Activated CD4-positive, alpha-beta T cell treated with anti-CD3 and anti-CD28 coated beads, Interleukin-2, amount 10 ng/mL, durations not matched to agents 24 days and 14 days (primary cell): ENCODE measurements around the gene CIAO2B. TPM values are rescaled to one million over a fixed set of nuclear protein-coding genes. Genes with fewer than 3 reads are reported as not detected.
"Not testable (repeated sequence)": the region's sequence is repeated elsewhere in the genome, so short reads cannot be mapped to it uniquely, and the experiment has no call there.

Experiments used
- DNase-seq: peaks from one replicate; pipeline ENCODE4 v3.0.0; 2022
- H3K27ac Mint-ChIP-seq: one replicate; pipeline ENCODE4 v1.8.0; 2022; ENCODE audit warnings: mild to moderate bottlenecking, mixed read lengths
- H3K27me3 Mint-ChIP-seq: one replicate; pipeline ENCODE4 v1.8.0; 2022; ENCODE audit warnings: mixed read lengths
- H3K36me3 Mint-ChIP-seq: one replicate; pipeline ENCODE4 v1.8.0; 2022; ENCODE audit warnings: low read depth, mild to moderate bottlenecking, mixed read lengths
- H3K4me1 Mint-ChIP-seq: one replicate; pipeline ENCODE4 v1.8.0; 2021; ENCODE audit warnings: mixed read lengths
- H3K4me3 Mint-ChIP-seq: one replicate; pipeline ENCODE4 v1.8.0; 2022; ENCODE audit warnings: mild to moderate bottlenecking, moderate library complexity, mixed read lengths
- H3K9me3 Mint-ChIP-seq: one replicate; pipeline ENCODE4 v1.8.0; 2021; ENCODE audit warnings: mixed read lengths
- intact Hi-C: fragments of 100-400 bp; cut with micrococcal nuclease; formaldehyde crosslinking; loops from one replicate; pipeline ENCODE4 v1.15.1; 2023
- total RNA-seq: library from RNA; stranded (reverse); gene quantifications from 2 replicates; pipeline ENCODE4 v1.2.3, GENCODE V29; 2022

The CIAO2B gene
- total RNA-seq, 1 donor from 2014 or later = 176 TPM

GRCh38 chr16:66950437-66950836, 16.2 kb upstream of the CIAO2B start:
- DNase-seq = no peak
- Mint-ChIP-seq H3K4me3 (no peak overlapping the region), H3K27me3 (peaks cover 40% of the 10 kb centered on the region), H3K9me3 (no peaks in the 10 kb centered on the region), H3K36me3 (no peaks in the 10 kb centered on the region), H3K4me1 (peaks cover 22% of the 10 kb centered on the region), H3K27ac (no peak overlapping the region)
- intact Hi-C loops = no loop called here

GRCh38 chr16:66949472-66949871, 15.3 kb upstream of the CIAO2B start:
- no peak overlapping the region for H3K4me3 Mint-ChIP-seq
- H3K4me1 Mint-ChIP-seq = peaks cover 22% of the 10 kb centered on the region
- no peak for DNase-seq
- intact Hi-C loops = loop anchor here (5.0 kb wide), 1 partner anchor 208 kb away; the partner anchor contains the start of genes FBXL8 and TRADD
- H3K27me3 Mint-ChIP-seq = peaks cover 40% of the 10 kb centered on the region
- H3K36me3 Mint-ChIP-seq = no peaks in the 10 kb centered on the region
- no peak overlapping the region for H3K27ac Mint-ChIP-seq
- no peaks in the 10 kb centered on the region for H3K9me3 Mint-ChIP-seq

GRCh38 chr16:66948837-66949225, 14.6 kb upstream of the CIAO2B start:
- peak overlapping the region; percentile 89 for H3K4me3 Mint-ChIP-seq
- no peak overlapping the region for H3K27ac Mint-ChIP-seq
- H3K36me3 Mint-ChIP-seq = no peaks in the 10 kb centered on the region
- peaks cover 38% of the 10 kb centered on the region for H3K27me3 Mint-ChIP-seq
- intact Hi-C loops = loop anchor here (5.0 kb wide), 1 partner anchor 208 kb away; the partner anchor contains the start of genes FBXL8 and TRADD
- H3K4me1 Mint-ChIP-seq = peaks cover 20% of the 10 kb centered on the region
- no peaks in the 10 kb centered on the region for H3K9me3 Mint-ChIP-seq
- no peak for DNase-seq

DNA sequence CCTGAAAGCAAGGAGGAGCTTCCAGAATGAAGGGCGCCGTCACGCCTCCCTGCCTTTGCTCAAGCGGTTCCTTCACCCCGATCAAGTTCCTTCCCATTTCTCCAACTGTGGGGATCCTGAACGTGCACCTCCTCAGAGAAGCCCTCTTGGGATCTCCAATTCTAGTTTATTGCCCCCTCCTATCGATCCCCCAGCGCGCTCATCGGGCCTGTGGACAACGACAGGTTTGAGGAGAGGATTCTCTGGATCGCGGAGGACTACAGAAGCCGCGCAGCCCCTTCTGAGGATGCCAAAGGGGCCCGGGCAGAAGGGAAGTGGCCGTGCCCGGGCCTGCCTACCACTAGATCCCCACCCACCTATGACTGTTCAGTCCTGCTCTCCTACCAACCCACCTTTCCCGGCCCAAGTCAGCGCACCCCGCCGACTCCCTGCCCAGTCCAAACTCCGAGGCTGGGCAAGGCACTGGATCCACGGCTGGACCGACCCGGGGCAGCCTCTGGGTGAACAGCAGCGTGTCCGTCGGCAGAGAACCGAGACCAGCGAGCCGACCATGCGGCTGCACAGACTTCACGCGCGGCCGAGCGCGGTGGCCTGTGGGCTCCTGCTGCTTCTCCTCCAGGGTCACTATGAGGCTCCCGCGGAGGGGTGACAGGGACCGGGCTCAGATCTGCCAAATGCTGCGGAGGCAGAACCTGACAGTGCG, 14.1 kb upstream of the CIAO2B start:
- H3K27ac Mint-ChIP-seq = peak overlapping the region; percentile 48
- DNase-seq = peak; percentile 70
- H3K4me1 Mint-ChIP-seq = peaks cover 18% of the 10 kb centered on the region
- peak overlapping the region; percentile 89 for H3K4me3 Mint-ChIP-seq
- intact Hi-C loops = loop anchor here (5.0 kb wide), 1 partner anchor 209 kb away; the partner anchor contains the start of genes FBXL8 and TRADD
- H3K36me3 Mint-ChIP-seq = no peaks in the 10 kb centered on the region
- no peaks in the 10 kb centered on the region for H3K9me3 Mint-ChIP-seq
- H3K27me3 Mint-ChIP-seq = peaks cover 37% of the 10 kb centered on the region

- Mint-ChIP-seq H3K9me3 (no peaks in the 10 kb centered on the region), H3K27me3 (peaks cover 32% of the 10 kb centered on the region), H3K4me3 (peak overlapping the region; percentile 89), H3K4me1 (peaks cover 18% of the 10 kb centered on the region), H3K27ac (peak overlapping the region; percentile 23), H3K36me3 (peaks cover 6% of the 10 kb centered on the region)
- intact Hi-C loops = loop anchor here (1.0 to 5.0 kb wide), 2 partner anchors 52 to 210 kb away; partner anchors contain the start of genes FBXL8 and TRADD
- DNase-seq = peak; percentile 96
These were observed 13.3 kb upstream of the CIAO2B start for GRCh38 chr16:66947302-66948065.

DNA sequence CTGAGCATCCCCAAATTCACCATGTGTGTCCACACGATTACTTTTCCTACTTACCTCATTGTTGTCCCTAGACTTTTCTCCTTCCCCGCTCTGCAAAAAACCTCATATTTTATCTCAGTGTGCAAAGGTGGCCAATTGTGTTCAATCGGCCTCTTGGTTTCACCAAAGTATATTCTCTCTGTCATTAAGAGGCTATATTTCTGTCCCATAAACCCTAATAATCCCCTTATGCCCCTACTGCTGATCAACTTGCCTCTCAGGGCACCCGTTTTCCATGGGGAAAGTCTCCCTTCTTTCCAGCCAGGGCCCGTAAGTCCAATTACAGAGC, 12.7 kb upstream of the CIAO2B start:
- no peaks in the 10 kb centered on the region for H3K9me3 Mint-ChIP-seq
- intact Hi-C loops = loop anchor here (1.0 to 5.0 kb wide), 2 partner anchors 52 to 210 kb away; partner anchors contain the start of genes FBXL8 and TRADD
- peaks cover 11% of the 10 kb centered on the region for H3K36me3 Mint-ChIP-seq
- H3K4me1 Mint-ChIP-seq = peaks cover 18% of the 10 kb centered on the region
- H3K4me3 Mint-ChIP-seq = no peak overlapping the region
- DNase-seq = no peak
- H3K27ac Mint-ChIP-seq = peak overlapping the region; percentile 23
- H3K27me3 Mint-ChIP-seq = peaks cover 32% of the 10 kb centered on the region

DNA sequence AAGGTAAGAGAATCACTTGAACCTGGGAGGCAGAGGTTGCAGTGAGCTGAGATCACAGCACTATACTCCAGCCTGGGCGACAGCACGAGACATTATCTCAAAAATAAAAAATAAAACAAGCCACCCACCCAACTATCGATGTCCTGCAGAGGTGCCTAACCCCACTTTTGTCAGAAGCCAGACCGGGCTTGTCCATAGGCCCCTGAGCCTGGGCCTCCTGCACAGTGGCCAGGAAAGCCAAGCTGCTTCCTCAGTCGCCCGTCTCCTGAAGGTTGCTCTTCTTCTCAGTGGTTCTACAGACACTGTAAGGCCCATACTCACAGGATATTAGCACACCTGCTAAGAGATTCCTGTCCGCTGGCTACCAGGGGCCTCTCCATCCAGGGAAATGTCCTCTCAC, 12.3 kb upstream of the CIAO2B start:
- peaks cover 14% of the 10 kb centered on the region for H3K36me3 Mint-ChIP-seq
- no peak overlapping the region for H3K4me3 Mint-ChIP-seq
- no peak for DNase-seq
- no peak overlapping the region for H3K27ac Mint-ChIP-seq
- H3K27me3 Mint-ChIP-seq = peaks cover 29% of the 10 kb centered on the region
- intact Hi-C loops = loop anchor here (5.0 kb wide), 1 partner anchor 211 kb away; the partner anchor contains the start of genes FBXL8 and TRADD
- peaks cover 18% of the 10 kb centered on the region for H3K4me1 Mint-ChIP-seq
- H3K9me3 Mint-ChIP-seq = no peaks in the 10 kb centered on the region

- Mint-ChIP-seq H3K4me1 (peaks cover 18% of the 10 kb centered on the region), H3K36me3 (peaks cover 17% of the 10 kb centered on the region), H3K9me3 (no peaks in the 10 kb centered on the region), H3K27ac (no peak overlapping the region), H3K4me3 (no peak overlapping the region), H3K27me3 (peaks cover 24% of the 10 kb centered on the region)
- DNase-seq = no peak
- intact Hi-C loops = loop anchor here (5.0 kb wide), 1 partner anchor 211 kb away; the partner anchor contains the start of genes FBXL8 and TRADD
These were observed 11.7 kb upstream of the CIAO2B start for GRCh38 chr16:66945939-66946338.

GRCh38 chr16:66944971-66945370, 10.8 kb upstream of the CIAO2B start:
- Mint-ChIP-seq H3K36me3 (peaks cover 17% of the 10 kb centered on the region), H3K27me3 (peaks cover 19% of the 10 kb centered on the region), H3K4me1 (peaks cover 15% of the 10 kb centered on the region)
- not testable (repeated sequence) for H3K27ac Mint-ChIP-seq, H3K4me3 Mint-ChIP-seq, DNase-seq, H3K9me3 Mint-ChIP-seq
- intact Hi-C loops = loop anchor here (5.0 kb wide), 1 partner anchor 212 kb away; the partner anchor contains the start of genes FBXL8 and TRADD

- peaks cover 15% of the 10 kb centered on the region for H3K4me1 Mint-ChIP-seq
- intact Hi-C loops = no loop called here
- peaks cover 10% of the 10 kb centered on the region for H3K27me3 Mint-ChIP-seq
- no peaks in the 10 kb centered on the region for H3K9me3 Mint-ChIP-seq
- no peak for DNase-seq
- peaks cover 21% of the 10 kb centered on the region for H3K36me3 Mint-ChIP-seq
- no peak overlapping the region for H3K4me3 Mint-ChIP-seq
- H3K27ac Mint-ChIP-seq = no peak overlapping the region
These were observed 9.8 kb upstream of the CIAO2B start for GRCh38 chr16:66944054-66944441.

- no peak overlapping the region for H3K4me3 Mint-ChIP-seq
- H3K36me3 Mint-ChIP-seq = peaks cover 24% of the 10 kb centered on the region
- peaks cover 5% of the 10 kb centered on the region for H3K27me3 Mint-ChIP-seq
- H3K4me1 Mint-ChIP-seq = peaks cover 14% of the 10 kb centered on the region
- intact Hi-C loops = no loop called here
- H3K27ac Mint-ChIP-seq = no peak overlapping the region
- no peak for DNase-seq
- no peaks in the 10 kb centered on the region for H3K9me3 Mint-ChIP-seq
These were observed 9.3 kb upstream of the CIAO2B start for GRCh38 chr16:66943426-66944053.

DNA sequence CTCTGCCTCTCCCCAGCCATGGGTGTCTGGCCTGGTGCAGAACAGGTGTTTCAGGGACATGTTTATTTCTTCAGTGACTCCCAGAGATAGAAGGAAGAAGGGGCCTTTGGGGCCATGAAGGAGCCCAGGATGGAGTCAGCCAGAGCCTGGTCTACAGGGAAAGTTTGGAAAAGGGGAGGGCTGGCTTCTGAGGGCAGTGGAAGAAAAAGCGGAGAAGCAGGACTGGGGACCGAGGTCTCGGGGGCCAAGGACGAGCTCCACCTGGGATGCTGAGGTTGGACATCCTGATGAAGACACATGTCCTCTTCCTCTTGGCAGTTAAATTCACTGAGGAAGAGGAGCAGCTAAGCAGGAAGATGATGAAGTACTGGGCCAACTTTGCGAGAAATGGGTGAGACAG, 8.8 kb upstream of the CIAO2B start:
- Mint-ChIP-seq H3K27ac (no peak overlapping the region), H3K4me1 (peaks cover 9% of the 10 kb centered on the region), H3K4me3 (no peak overlapping the region), H3K9me3 (no peaks in the 10 kb centered on the region), H3K27me3 (no peaks in the 10 kb centered on the region), H3K36me3 (peaks cover 25% of the 10 kb centered on the region)
- intact Hi-C loops = no loop called here
- no peak for DNase-seq

GRCh38 chr16:66940236-66940635, 6.0 kb upstream of the CIAO2B start:
- Mint-ChIP-seq H3K4me3 (no peak overlapping the region), H3K27ac (no peak overlapping the region)

More at GRCh38 chr16:66940236-66940635, 6.0 kb upstream of the CIAO2B start:
- no peaks in the 10 kb centered on the region for H3K27me3 Mint-ChIP-seq
- H3K36me3 Mint-ChIP-seq = peaks cover 36% of the 10 kb centered on the region
- intact Hi-C loops = no loop called here
- peaks cover 18% of the 10 kb centered on the region for H3K4me1 Mint-ChIP-seq
- DNase-seq = no peak
- H3K9me3 Mint-ChIP-seq = no peaks in the 10 kb centered on the region
